Esophagus squamous epithelium (tissue), 4 donors: Measurements from ENCODE around the gene CENPE.

Experiments
- POLR2A ChIP-seq, 4 donors: fragments of 450-650 bp; IDR thresholded peaks; one replicate each; pipeline ENCODE4 v1.6.1; 2017; ENCODE audit warnings: antibody characterized with exemption in 4 of 4, mild to moderate bottlenecking in 4 of 4, moderate library complexity in 3 of 4
- TF ChIP-seq, protein P1 (sequence below), 6 experiments: fragments of 450-650 bp in 4 of 6; fragments of 200-600 bp in 2 of 6; sonication (generic) in 2 of 6; IDR thresholded peaks; one replicate each; pipeline ENCODE4 v1.5.1; 2016 to 2019; ENCODE audit warnings: antibody characterized with exemption in 6 of 6, mild to moderate bottlenecking in 4 of 6, moderate library complexity in 4 of 6

- TF ChIP-seq, protein P1, sequence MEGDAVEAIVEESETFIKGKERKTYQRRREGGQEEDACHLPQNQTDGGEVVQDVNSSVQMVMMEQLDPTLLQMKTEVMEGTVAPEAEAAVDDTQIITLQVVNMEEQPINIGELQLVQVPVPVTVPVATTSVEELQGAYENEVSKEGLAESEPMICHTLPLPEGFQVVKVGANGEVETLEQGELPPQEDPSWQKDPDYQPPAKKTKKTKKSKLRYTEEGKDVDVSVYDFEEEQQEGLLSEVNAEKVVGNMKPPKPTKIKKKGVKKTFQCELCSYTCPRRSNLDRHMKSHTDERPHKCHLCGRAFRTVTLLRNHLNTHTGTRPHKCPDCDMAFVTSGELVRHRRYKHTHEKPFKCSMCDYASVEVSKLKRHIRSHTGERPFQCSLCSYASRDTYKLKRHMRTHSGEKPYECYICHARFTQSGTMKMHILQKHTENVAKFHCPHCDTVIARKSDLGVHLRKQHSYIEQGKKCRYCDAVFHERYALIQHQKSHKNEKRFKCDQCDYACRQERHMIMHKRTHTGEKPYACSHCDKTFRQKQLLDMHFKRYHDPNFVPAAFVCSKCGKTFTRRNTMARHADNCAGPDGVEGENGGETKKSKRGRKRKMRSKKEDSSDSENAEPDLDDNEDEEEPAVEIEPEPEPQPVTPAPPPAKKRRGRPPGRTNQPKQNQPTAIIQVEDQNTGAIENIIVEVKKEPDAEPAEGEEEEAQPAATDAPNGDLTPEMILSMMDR (IDR thresholded peaks at IDR 0.05), result no peak
- TF ChIP-seq POLR2A (IDR thresholded peaks at IDR 0.05), result no peak
These were observed 112.5 kb downstream of the CENPE start for GRCh38 chr4:103085555-103086196.
